GM18502 (cell line): ENCODE measurements around the gene GPALPP1.
"Not testable (repeated sequence)": the region's sequence is repeated elsewhere in the genome, so short reads cannot be mapped to it uniquely, and the experiment has no call there.

Experiments
- ATAC-seq: cut with Tn5 transposase; IDR thresholded peaks from one replicate; pipeline ENCODE4 v1.9.1; 2021; ENCODE audit warnings: mild to moderate bottlenecking; ENCODE audit not compliant: unreplicated experiment, poor library complexity

GPALPP1 gene

GRCh38 chr13:45055902-45056648, 66.7 kb downstream of the GPALPP1 start:
- ATAC-seq, result no peak

GRCh38 chr13:45060062-45060461, 70.7 kb downstream of the GPALPP1 start:
- no peak for ATAC-seq

- ATAC-seq, result no peak
These were observed 74.0 kb downstream of the GPALPP1 start for GRCh38 chr13:45063261-45063860.

GRCh38 chr13:45063889-45064288, 74.6 kb downstream of the GPALPP1 start:
- not testable (repeated sequence) for ATAC-seq

GRCh38 chr13:45064889-45065288, 75.6 kb downstream of the GPALPP1 start:
- ATAC-seq, result no peak

- no peak for ATAC-seq
These were observed 79.0 kb downstream of the GPALPP1 start for GRCh38 chr13:45068036-45069001.

GRCh38 chr13:45073809-45074208, 84.5 kb downstream of the GPALPP1 start:
- ATAC-seq, result no peak

GRCh38 chr13:45074721-45075120, 85.4 kb downstream of the GPALPP1 start:
- ATAC-seq, result no peak

GRCh38 chr13:45078003-45078402, 88.7 kb downstream of the GPALPP1 start:
- no peak for ATAC-seq
